Fibroblast of the aortic adventitia (primary cell): Measurements from ENCODE around the gene PDIA5. TPM values are rescaled to one million over a fixed set of nuclear protein-coding genes. Genes with fewer than 3 reads are reported as not detected.

Experiments
- DNase-seq: peaks from one replicate; pipeline ENCODE4 v3.0.0-alpha.2; 2010; ENCODE audit warnings: low read depth
- H3K4me3 ChIP-seq: 2 replicates; pipeline ENCODE4 v1.5.1; 2011; ENCODE audit warnings: low read depth, mild to moderate bottlenecking, control low read depth, low read length, moderate library complexity
- CTCF ChIP-seq: IDR thresholded peaks from 2 replicates; pipeline ENCODE4 v1.5.1; 2011; ENCODE audit warnings: mild to moderate bottlenecking, low read length, control low read depth, inconsistent platforms; ENCODE audit not compliant: insufficient read depth
- total RNA-seq: library from RNA; depleted of rRNA; stranded (reverse); fragments of >200 nt; gene quantifications from 2 replicates; pipeline ENCODE4 v1.2.3, GENCODE V29; 2012; ENCODE audit warnings: low replicate concordance

The PDIA5 gene
- total RNA-seq, 1 donor: 59.1 TPM

- peak; percentile 75 for DNase-seq
- no peak overlapping the region for H3K4me3 ChIP-seq
- TF ChIP-seq CTCF: no peak
Observed at GRCh38 chr3:123138839-123139444, 72.1 kb downstream of the PDIA5 start.

- TF ChIP-seq CTCF: no peak
- H3K4me3 ChIP-seq: no peak overlapping the region
- no peak for DNase-seq
Observed at GRCh38 chr3:123139522-123139921, 72.7 kb downstream of the PDIA5 start.

GRCh38 chr3:123140550-123140949 lies 73.7 kb downstream of the PDIA5 start:
- no peak for DNase-seq
- no peak for TF ChIP-seq CTCF
- no peak overlapping the region for H3K4me3 ChIP-seq

GRCh38 chr3:123141276-123141675 lies 74.5 kb downstream of the PDIA5 start:
- TF ChIP-seq CTCF: no peak
- no peak overlapping the region for H3K4me3 ChIP-seq
- no peak for DNase-seq

GRCh38 chr3:123143669-123144411 lies 77.0 kb downstream of the PDIA5 start:
- DNase-seq: no peak
- H3K4me3 ChIP-seq: no peak overlapping the region
- no peak for TF ChIP-seq CTCF

GRCh38 chr3:123147754-123148535 lies 81.1 kb downstream of the PDIA5 start:
- DNase-seq: no peak
- no peak overlapping the region for H3K4me3 ChIP-seq
- TF ChIP-seq CTCF: no peak
